CD4-positive, alpha-beta T cell treated with Interleukin-1 beta for 1 hour (primary cell): Measurements from ENCODE around the gene ALCAM.

Source experiments
- DNase-seq, 2 donors: peaks; one replicate each; pipeline ENCODE4 v3.0.0-alpha.2; 2020 to 2022

The ALCAM gene

DNA sequence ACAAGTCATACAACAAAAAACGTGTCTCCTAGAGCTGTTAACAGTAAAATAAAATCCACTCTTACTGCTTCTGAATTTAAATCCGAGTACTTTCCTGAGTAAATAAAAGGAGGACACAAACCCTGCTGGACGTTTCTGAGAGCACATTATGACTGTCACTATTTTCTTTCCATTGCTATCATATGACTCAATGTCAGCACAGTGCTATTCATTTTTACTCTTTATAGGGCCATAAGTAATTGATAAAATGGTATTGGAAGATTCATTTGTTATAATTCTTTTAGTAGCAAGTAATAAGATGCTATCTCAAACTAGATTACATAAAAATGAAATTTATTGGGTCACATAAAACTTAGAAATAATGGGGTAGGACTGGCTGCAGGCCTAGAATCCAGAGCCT, 68.6 kb downstream of the ALCAM start:
- no peak for DNase-seq

DNA sequence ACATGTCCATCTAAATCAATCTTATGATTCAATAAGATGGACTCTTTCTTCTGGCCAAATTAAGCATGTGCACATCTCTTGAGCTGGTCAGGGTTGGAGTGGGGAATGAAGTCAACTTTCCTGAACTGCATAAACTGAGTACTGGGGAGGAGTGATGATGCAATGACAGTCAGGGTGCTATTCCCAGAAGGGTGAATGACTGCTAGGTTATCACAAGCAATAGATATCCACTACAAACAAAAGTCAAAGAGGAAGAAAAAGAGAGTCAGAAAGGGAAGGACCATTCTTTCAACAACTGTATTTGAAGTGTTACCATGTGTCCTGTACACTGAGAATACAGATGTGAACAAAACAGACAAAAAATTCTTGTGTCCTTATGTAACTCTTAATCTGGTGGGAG, 70.0 kb downstream of the ALCAM start:
- DNase-seq = no peak

- no peak for DNase-seq
Measured at GRCh38 chr3:105440113-105440512, 73.4 kb downstream of the ALCAM start.

- DNase-seq = no peak
Measured at GRCh38 chr3:105444725-105445124, 78.0 kb downstream of the ALCAM start.

DNA sequence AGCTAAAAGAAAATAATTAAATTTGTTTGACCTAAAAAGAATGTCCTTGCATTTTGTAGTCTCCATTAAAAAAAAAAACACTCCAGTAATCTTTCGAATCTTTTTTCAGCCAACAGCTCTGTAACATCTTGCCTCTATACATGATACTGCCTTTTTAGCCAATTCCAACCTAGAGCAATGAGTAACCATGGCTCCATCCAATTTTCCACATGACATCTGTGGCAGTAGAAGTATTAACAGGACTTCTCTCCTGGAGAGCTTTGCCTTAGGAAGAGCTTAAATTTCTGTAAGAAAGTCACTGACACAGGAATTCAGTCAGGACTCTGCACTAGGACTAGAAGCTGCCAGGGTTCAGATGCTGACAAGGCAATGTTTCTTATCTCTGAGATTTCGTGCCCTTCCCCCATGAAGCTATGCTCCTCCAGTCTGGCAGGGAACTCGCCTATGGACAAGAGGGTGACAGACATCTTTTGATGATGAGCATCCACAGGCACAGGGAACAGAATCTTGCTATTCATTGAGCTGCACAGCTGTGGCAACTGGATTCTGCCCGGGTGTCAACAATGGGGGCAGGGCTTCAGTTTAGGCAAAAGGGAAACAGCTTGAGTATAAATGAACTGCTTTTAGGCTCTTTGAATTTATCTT, 81.8 kb downstream of the ALCAM start:
- no peak for DNase-seq

- DNase-seq = no peak
Measured at GRCh38 chr3:105449414-105449813, 82.7 kb downstream of the ALCAM start.

DNA sequence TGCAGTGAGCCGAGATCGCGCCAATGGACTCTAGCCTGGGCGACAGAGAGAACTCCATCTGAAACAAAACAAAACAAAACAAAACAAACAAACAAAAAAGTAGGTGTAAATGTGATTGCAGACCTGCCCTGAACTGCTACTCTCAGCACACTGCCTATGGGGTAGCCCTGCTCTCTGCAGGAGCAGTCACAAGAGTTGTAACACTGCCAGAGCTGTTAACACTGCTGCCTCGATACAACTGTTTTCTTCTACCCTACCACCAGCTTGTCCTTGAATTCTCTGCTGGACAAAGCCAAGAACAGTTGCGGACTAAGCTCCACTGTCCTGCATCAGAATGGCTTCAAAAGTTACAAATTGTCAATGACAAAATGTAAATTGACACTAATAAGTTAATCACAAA, 89.3 kb downstream of the ALCAM start:
- no peak for DNase-seq

- DNase-seq = no peak
Measured at GRCh38 chr3:105458518-105459215, 92.0 kb downstream of the ALCAM start.

DNA sequence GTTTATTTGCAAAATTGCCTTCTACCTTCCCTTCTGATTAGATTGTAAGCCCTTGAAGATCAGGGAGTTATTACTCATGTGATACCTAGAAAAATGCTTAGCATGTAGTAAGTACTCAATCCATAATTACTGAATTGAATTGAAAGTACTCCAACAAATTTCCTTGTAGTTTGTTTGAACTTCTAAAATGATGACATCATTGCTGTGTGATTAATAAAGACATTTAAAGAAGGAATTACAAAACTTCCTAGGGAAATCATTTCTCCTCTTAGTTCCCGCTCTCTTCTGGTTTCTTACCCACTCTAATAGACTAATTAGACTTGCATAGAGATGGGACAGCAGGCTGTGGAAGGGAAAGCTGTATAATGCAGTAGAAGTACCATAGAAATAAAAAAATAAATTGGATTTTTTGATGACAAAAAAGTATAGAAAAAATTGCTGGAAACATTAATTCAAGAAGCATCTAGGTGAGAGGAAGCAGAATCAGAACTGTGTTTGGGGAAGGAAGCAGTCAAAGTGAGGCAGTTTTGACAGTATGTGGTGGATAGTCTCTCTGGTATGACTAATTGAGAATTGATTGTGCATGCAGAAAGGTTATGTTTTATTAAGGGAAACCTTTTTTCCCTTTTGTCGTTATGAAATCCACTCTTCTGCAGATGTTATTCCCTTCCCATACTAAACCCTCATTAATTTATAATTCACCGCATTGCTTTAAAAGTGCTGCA, 93.0 kb downstream of the ALCAM start:
- no peak for DNase-seq

DNA sequence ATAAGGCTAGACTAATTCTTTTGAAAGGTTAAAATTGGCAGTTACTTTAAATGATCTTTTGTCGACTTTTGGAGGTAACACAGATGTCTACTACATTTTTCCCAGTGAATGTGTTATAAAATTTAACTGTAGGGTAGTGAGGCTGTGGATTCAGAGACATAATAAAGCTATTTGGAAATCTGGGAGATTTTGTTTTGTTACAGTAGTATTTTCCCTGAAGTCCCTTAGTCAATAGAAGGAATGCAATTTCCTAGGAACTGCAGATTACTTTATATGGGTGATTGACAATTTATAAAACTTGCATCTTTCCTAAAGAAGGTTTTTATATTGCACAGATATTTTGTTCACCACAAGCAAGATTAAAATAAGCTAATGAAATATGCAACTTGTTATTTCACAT, 96.9 kb downstream of the ALCAM start:
- no peak for DNase-seq

DNA sequence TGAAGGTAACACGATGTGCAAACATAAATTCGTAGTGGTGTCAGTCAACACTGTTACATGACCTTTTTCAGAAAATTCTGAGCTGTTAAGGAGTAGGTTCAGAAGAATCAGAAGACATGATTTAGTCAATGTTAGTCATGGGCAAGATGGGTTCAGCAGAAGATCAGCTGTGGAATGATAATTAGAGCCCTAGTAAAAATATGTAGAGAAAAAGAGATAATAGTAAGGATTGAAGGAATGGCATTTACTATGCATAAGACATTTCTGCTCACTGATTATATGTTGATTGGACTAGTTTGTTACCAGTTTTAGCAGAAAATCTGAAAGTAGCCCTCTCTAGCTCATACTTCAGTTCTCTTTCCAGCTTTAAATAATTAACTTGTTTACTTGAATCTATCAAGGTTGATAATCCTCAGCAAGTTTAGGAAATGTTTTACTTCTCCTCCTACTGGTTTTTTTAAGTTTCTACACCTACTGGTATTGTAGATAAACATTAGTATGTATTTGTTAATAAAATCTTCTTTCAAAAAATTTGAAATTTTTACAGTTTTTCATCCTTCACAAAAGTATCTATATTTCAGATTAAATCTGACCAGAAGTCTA, 98.6 kb downstream of the ALCAM start:
- no peak for DNase-seq

GRCh38 chr3:105466072-105466471, 99.4 kb downstream of the ALCAM start:
- no peak for DNase-seq

GRCh38 chr3:105466495-105467404, 100.0 kb downstream of the ALCAM start:
- DNase-seq = no peak

- no peak for DNase-seq
Measured at GRCh38 chr3:105470851-105471250, 104.1 kb downstream of the ALCAM start.

DNA sequence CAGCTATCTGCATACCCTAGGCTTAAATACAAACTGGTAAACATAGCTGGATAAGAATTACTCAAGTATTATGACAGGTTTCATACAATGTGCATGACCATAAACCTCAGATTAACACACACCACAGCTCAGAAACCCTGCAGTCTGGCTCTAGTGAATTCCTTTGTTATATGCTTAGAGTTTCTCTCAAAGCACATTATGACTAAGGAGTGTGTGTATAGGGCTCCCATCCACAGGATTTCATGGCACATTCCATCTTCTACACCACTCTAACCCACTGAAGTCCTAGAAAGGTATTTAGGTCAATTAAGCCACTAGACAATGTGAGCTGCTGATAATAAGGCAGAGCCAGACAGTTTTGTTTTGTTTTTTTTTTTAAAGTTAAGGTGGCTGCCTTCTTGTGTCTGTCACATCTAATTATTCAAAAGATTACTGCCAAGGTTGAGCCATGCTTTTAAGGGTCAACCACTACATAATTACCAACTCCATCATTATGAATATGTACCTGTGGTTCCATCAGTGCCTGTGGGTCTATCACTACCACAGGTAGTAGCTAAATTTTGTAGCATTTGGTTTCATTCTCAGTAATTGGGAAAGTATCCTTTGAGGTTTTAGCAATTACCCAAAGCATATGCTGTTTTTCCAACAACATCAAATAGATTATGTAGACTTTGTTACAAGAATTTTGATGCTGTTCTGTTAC, 107.0 kb downstream of the ALCAM start:
- no peak for DNase-seq

DNA sequence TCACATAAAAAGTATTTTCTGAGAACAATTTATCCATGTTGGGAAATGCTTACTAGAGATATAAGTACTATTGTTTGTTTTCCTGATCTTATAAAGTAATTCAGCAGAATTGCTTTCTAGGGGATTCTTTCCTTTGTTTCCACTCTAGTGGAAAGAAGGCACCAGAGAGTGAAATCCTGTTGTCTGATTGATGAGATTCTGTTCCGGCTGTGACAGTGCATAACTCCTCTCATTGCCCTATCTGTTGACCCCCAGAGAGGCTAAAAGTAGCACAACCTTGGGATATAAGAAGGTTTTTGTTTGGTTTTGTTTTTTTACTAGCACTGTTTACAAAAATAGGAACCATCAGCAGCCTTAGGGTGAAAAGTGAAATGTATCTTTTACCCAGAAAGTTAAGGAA, 114.1 kb downstream of the ALCAM start:
- DNase-seq = no peak

DNA sequence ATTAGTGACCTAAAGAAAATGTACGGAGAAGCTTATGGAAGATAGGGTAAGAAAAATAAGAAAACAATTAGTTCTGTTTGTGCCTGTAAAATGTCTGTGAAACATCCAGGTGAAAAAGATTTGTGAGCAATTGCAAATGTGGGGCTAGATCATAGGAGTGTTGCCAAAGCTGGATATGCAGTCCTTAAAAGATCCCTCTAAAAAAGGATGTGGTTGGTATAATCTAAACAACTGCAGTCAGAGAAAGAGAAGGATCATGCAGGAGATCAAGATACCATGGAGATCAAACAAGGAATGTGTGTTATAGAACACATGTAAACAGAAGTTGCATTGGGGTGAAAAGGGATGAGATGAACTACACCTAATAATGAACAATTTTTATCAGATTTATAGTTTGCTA, 116.8 kb downstream of the ALCAM start:
- DNase-seq = no peak

DNA sequence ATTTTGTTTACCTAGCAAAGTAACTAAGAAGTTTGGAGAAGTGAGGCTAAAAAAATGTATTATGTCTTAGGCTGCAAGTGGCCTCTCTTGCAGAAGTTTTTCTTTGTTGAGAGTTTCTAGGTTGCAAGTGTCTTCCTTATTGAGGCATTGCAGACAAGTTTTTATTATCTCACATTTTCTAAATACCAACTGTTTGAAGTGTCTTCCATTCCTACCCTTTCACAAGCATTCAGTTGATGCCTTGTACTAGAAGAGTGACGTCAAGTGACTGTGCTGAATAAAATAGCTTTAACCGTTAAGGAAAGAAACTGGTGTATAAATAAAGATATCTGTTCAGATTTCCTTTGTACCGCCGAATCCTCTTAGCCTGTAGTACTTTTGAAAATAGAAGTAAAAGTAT, 123.3 kb downstream of the ALCAM start:
- no peak for DNase-seq

GRCh38 chr3:105493305-105493892, 126.7 kb downstream of the ALCAM start:
- no peak for DNase-seq

DNA sequence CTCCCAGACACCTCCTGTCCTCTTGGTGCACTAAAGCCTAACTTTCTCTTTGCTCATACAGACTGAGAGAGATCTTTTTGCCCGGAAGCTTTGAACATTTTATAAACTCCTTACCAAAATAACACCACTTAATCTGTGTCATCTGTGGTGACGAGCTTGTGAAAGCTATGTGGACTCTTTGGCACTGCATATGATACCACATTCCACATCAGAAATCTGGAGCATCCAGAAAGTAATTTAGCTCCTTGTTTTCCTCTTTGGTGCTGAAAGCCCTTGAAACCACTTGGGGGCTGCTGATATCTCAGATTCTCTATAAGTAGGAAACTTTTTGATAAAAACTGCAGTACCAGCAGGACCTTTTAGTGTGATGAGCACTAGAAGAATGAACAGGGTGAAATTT, 128.3 kb downstream of the ALCAM start:
- no peak for DNase-seq

GRCh38 chr3:105496343-105496742, 129.6 kb downstream of the ALCAM start:
- no peak for DNase-seq

GRCh38 chr3:105497386-105497785, 130.7 kb downstream of the ALCAM start:
- no peak for DNase-seq
